Glutamatergic neuron (in vitro differentiated cells): ENCODE measurements around the gene BCAN. TPM values are rescaled to one million over a fixed set of nuclear protein-coding genes. Genes with fewer than 3 reads are reported as not detected.

Experiments used
- DNase-seq: peaks from one replicate; pipeline ENCODE4 v3.0.0; 2022
- H3K27ac Mint-ChIP-seq: one replicate; pipeline ENCODE4 v1.8.0; 2020; ENCODE audit warnings: mild to moderate bottlenecking, mixed read lengths, inconsistent platforms; ENCODE audit not compliant: unreplicated experiment
- H3K27me3 Mint-ChIP-seq: one replicate; pipeline ENCODE4 v1.8.0; 2020; ENCODE audit warnings: mild to moderate bottlenecking, moderate library complexity, mixed read lengths, inconsistent platforms; ENCODE audit not compliant: unreplicated experiment
- H3K36me3 Mint-ChIP-seq: one replicate; pipeline ENCODE4 v1.8.0; 2020; ENCODE audit warnings: mild to moderate bottlenecking, mixed read lengths, inconsistent platforms; ENCODE audit not compliant: unreplicated experiment
- H3K4me1 Mint-ChIP-seq: one replicate; pipeline ENCODE4 v1.8.0; 2020; ENCODE audit warnings: mild to moderate bottlenecking, low read depth, mixed read lengths, inconsistent platforms; ENCODE audit not compliant: unreplicated experiment
- H3K4me3 Mint-ChIP-seq: one replicate; pipeline ENCODE4 v1.8.0; 2020; ENCODE audit warnings: mild to moderate bottlenecking, mixed read lengths, inconsistent platforms; ENCODE audit not compliant: unreplicated experiment
- H3K9me3 Mint-ChIP-seq: one replicate; pipeline ENCODE4 v1.8.0; 2020; ENCODE audit warnings: mild to moderate bottlenecking, moderate library complexity, mixed read lengths, inconsistent platforms; ENCODE audit not compliant: unreplicated experiment
- CTCF ChIP-seq: fragments of 200-600 bp; sonication (generic); IDR thresholded peaks from one replicate; pipeline ENCODE4 v1.5.0; 2021; ENCODE audit not compliant: partially characterized antibody, unreplicated experiment
- total RNA-seq: library from RNA; stranded (reverse); fragmentation: NEBNext Ultra II Directional; extraction: Animal tissue kit (Norgen Biotek cat#: 25700); gene quantifications from one replicate; pipeline ENCODE4 v1.2.1, GENCODE V29; 2021; ENCODE audit not compliant: unreplicated experiment

The BCAN gene
- total RNA-seq, 1 donor from 2014 or later = 10.3 TPM

- H3K27ac Mint-ChIP-seq = no peak overlapping the region
- peak overlapping the region; percentile 79 for H3K4me3 Mint-ChIP-seq
- peaks cover 15% of the 10 kb centered on the region for H3K27me3 Mint-ChIP-seq
- TF ChIP-seq CTCF = peak; percentile 87
- peaks cover 20% of the 10 kb centered on the region for H3K4me1 Mint-ChIP-seq
- DNase-seq = peak; percentile 81
- H3K9me3 Mint-ChIP-seq = no peaks in the 10 kb centered on the region
- H3K36me3 Mint-ChIP-seq = no peaks in the 10 kb centered on the region
Measured at GRCh38 chr1:156705918-156706656, 64.2 kb downstream of the BCAN start.

GRCh38 chr1:156706657-156707416 lies 64.9 kb downstream of the BCAN start:
- Mint-ChIP-seq H3K4me1 (peaks cover 20% of the 10 kb centered on the region), H3K27ac (peak overlapping the region; percentile 65), H3K4me3 (peak overlapping the region; percentile 79), H3K36me3 (no peaks in the 10 kb centered on the region), H3K27me3 (peaks cover 15% of the 10 kb centered on the region), H3K9me3 (no peaks in the 10 kb centered on the region)
- TF ChIP-seq CTCF = no peak
- DNase-seq = peak; percentile 70

- Mint-ChIP-seq H3K4me3 (peak overlapping the region; percentile 79), H3K9me3 (no peaks in the 10 kb centered on the region), H3K27ac (no peak overlapping the region), H3K36me3 (no peaks in the 10 kb centered on the region), H3K27me3 (peaks cover 13% of the 10 kb centered on the region), H3K4me1 (peaks cover 20% of the 10 kb centered on the region)
- no peak for DNase-seq
- no peak for TF ChIP-seq CTCF
Measured at GRCh38 chr1:156707417-156708217, 65.7 kb downstream of the BCAN start.

GRCh38 chr1:156708218-156708661 lies 66.3 kb downstream of the BCAN start:
- no peaks in the 10 kb centered on the region for H3K36me3 Mint-ChIP-seq
- no peak overlapping the region for H3K27ac Mint-ChIP-seq
- peaks cover 20% of the 10 kb centered on the region for H3K4me1 Mint-ChIP-seq
- no peaks in the 10 kb centered on the region for H3K9me3 Mint-ChIP-seq
- H3K4me3 Mint-ChIP-seq = no peak overlapping the region
- peaks cover 13% of the 10 kb centered on the region for H3K27me3 Mint-ChIP-seq
- no peak for DNase-seq
- TF ChIP-seq CTCF = no peak
